ENCODE data around the gene TRIM4. TPM values are rescaled to one million over a fixed set of nuclear protein-coding genes. Genes with fewer than 3 reads are reported as not detected.
A peak's percentile ranks its signal among the peaks of the same experiment; 100 is the strongest.
"Not testable (repeated sequence)": the region's sequence is repeated elsewhere in the genome, so short reads cannot be mapped to it uniquely, and the experiment has no call there.

TRIM4 gene, protein sequence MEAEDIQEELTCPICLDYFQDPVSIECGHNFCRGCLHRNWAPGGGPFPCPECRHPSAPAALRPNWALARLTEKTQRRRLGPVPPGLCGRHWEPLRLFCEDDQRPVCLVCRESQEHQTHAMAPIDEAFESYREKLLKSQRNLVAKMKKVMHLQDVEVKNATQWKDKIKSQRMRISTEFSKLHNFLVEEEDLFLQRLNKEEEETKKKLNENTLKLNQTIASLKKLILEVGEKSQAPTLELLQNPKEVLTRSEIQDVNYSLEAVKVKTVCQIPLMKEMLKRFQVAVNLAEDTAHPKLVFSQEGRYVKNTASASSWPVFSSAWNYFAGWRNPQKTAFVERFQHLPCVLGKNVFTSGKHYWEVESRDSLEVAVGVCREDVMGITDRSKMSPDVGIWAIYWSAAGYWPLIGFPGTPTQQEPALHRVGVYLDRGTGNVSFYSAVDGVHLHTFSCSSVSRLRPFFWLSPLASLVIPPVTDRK
- total RNA-seq (2014; rRNA removed; shearing (Covaris generic)) = 21.1 and 21.7 TPM in 2 replicates

DNA sequence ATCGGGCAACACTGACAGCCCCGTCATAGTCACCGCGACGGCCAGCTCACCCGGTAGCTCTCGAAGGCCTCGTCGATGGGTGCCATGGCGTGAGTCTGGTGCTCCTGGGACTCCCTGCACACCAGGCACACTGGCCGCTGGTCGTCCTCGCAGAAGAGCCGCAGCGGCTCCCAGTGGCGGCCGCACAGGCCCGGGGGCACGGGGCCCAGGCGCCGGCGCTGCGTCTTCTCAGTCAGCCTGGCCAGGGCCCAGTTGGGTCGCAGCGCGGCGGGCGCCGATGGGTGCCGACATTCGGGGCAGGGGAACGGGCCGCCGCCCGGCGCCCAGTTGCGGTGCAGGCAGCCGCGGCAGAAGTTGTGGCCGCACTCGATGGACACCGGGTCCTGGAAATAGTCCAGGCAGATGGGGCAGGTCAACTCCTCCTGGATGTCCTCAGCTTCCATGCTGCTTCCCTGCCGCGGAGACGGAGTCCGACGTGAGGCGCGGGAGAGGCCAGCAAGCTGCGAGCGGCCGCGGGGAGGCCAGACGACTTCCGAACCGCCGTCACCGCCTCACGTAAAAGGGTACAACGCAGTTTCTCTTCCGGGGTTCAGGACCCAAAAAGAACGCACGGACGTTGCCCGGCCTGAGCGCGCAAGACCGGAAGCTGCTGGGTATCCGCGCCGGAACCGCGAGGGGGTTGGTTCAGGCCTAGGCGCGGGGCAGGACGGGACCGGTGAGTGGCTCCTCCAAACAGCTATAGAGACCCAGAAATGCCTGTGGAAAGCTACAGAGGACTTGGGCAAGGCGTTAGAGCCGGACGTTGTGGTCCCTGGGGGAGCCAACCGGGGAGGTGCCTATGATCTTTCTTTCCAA is at the start of gene TRIM4:
TSS of gene TRIM4 (minus strand) at position 572 of the 855 bp plus-strand sequence. CDS start at position 443, 129 bp downstream.
- DNase-seq (ENCODE audit: low spot score) = peak; percentile 90

DNA sequence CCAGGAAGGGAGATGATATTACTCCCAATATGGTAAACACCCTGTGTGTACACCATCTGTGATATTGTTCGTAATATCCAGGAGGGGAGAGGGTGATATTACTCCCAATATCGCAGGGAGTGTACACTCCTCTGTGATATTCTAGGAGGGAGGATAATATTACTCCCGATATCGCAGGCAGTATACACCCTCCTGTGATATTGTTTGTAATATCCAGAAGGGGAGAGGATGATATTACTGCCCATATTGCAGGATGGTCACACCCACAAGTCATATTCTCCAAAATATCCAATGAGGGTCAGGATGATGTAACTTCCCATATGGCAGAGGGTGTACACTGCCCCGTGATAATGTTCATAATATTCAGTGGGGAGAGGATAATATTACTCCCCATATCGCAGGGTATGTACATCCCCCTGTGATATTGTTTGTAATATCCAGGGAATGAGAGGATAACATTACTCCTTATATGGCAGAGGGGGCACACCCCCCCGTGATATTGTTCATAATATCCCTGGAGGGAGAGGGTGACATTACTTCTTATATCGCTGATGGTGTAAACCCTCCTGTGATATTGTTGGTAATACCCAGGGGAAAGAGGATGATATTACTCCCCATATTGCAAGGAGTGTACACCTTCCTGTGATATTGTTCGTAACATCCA is 39.4 kb upstream of the TRIM4 start:
- no peak for DNase-seq (ENCODE audit: low spot score)

DNA sequence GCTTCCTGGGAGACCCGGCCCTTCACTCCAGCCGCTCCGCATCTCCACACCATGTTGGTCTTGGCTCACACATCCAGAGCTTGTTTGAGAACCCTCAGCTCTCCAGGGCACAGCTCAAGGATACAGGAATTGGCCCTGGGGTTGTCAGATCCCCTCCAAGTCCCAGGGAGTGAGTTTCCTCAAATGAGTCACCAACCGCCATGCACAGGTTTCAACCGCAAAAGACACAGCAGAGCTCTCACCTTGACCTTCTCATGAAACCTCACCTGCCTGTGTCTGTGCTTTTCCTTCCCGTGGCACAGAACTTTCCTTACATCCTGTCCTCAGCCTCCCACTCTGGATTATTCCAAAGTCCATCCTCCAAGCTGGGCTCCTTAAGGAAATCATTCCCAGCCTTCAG is 35.9 kb upstream of the TRIM4 start:
- DNase-seq (ENCODE audit: low spot score) = no peak

DNA sequence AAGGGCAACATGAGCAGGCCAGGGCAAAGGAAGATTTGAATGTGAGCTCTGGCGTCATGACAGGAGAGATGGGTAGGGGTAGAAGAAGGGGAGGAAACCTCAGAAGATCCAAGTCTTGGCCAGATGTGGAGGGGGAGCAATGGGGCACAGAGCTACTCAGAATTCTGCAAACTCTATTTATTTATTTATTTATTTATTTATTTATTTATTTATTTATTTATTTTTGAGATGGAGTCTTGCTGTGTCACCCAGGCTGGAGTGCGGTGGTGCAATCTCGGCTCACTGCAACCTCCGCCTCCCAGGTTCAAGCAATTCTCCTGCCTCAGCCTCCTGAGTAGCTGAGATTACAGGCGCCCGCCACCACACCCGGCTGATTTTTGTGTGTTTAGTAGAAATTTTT is 35.3 kb upstream of the TRIM4 start:
- not testable (repeated sequence) for DNase-seq (ENCODE audit: low spot score)

DNA sequence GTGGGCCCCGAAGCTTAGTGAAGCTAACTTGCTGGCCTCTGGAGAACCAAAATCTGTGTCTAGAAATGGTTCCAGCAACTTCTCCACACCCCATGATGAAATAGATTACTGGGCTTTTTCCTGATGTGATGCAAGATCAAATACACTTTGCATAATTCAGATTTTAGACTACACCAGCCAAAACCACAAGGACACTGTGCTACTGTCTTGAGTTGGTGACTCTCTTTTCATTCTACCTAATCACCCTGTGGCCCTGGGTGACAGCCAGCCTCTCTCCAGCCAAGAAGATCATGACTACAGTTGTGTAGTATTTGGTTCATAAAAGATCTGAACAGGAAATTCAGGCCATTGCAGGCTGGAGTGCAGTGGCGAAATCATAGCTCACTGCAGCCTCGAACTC is 34.3 kb upstream of the TRIM4 start:
- peak; percentile 30 for DNase-seq (ENCODE audit: low spot score)

DNA sequence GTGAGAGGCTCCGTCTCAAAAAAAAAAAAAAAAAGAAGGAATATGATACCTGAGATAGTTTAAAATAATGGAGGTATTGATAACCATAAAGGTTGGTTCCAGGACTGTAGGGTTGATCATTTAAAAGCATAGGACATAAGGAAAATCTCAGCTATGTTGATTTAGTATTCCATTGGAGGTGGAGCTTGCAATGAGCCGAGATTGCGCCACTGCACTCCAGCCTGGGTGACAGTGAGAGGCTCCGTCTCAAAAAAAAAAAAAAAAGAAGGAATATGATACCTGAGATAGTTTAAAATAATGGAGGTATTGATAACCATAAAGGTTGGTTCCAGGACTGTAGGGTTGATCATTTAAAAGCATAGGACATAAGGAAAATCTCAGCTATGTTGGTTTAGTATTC is 33.3 kb upstream of the TRIM4 start:
- DNase-seq (ENCODE audit: low spot score) = not testable (repeated sequence)

DNA sequence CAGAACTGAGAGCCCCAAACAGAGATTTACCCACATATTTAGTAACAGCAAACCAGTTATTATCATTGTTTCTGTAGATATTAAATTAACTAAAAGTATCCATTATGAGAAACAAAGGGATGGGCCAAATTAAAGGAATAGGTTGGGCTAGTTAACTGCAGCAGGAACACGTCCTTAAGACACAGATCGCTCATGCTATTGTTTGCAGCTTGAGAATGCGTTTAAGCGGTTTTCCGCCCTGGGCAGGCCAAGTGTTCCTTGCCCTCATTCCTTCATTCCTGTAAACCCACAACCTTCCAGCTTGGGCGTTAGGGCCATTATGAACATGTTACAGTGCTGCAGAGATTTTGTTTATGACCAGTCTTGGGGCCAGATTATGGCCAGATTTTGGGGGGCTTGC is 31.5 kb upstream of the TRIM4 start:
- not testable (repeated sequence) for DNase-seq (ENCODE audit: low spot score)

DNA sequence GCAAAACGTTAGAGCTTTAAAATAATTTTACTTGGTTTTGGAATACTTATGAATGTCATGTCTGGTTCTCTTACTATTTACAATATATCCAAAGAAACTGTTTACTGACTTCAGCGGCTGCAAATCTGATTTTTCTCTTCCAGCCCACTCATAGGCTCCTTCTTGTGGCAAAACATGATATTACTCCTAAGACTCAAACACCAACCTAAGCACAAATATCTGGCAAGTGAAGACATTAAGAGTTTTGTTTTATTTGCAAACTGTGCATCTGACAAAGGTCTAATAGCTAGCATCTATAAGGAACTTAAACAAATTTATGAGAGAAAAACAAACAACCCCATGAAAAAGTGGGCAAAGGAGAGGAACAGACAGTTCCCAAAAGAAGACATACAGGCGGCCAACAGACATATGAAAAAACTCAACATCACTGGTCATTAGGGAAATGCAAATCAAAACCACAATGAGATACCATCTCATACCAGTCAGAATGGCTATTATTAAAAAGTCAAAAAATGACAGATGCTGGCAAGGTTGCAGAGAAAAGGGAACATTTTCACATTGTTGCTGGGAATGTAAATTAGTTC is 30.4 kb upstream of the TRIM4 start:
- DNase-seq (ENCODE audit: low spot score) = no peak

DNA sequence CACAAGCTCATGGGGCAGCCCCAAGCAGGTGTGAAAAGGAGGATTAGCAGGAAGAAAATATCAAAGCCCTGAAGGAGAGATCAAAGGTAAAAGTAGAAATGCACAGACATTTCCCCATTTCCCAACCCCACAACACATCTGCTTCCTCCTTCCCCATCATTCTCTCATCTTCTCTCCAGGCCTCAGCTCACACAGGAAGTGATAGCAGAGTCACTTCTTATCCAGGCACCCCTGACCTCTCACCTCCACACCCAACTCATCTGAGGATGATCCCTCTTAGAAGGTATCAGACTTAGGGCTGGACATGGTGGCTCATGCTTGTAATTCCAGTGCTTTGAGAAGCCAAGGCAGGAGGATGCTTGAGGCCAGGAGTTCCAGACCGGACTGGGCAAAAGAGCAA is 28.3 kb upstream of the TRIM4 start:
- DNase-seq (ENCODE audit: low spot score) = no peak

DNA sequence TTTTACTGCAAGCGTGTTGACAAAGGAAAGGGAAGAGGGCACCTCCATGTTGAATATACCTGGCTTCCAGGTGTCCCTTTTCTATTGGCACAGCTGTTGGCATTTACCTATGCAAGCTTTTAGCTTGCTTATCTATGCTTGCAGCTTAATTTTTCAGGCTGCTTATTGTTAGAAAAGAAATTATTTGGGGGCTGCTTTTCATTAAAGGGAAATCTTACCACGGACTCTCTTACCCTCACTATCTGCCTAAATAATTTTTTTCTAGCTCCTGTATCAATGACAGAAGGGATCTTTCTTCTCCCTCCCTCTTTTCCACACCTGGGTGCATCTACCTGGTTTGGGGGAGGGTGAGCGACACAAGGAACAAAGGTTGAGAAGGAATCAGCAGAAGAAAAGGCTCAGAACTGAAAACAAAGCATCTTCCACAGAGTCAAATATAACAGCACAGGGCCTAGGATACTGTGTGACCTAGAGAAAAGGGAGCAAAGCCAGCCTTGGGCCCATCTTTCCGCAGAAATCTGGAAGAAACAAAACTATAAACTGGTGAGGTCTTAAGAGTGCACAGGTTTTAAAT is 25.3 kb upstream of the TRIM4 start:
- no peak for DNase-seq (ENCODE audit: low spot score)

DNA sequence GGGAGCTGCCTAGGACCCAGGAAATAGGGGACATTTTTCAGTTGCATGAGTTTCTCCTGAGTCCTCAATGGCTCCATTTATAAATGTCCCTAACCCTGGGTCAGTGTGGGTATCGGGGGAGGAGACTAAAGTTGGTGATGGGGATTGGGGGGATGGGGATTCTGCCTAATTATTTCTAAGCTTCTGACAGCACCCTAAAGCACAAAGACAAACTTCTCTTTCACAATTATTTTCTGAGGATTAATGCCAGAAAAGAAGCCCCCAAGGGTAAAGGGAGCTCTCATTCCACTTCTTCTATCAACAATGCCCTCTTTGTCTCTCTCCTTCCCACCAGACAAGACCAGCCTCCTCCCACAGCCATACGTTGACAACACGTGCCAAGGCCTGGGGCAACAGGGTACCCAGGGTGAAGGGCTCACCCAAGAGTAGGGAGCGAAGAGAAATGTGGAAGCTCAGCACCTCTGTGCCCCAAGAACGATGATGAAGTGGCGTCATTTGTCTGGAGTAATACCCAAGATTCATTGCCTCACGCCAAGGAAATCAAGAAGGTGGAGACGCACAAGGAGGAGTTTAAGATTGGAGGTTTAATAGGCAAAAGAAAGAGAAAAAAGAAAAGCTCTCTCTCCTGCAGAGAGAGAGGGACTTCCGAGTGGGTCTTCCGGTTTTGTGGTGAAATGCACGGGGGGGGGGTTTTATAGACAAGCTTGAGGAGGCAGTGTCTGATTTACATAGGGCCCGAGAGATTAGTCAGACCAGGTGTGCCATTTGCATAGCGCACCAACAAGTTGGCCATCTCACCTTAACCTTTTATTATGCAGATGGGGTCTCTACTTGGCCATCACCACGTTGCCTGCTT is 24.5 kb upstream of the TRIM4 start:
- DNase-seq (ENCODE audit: low spot score) = no peak

DNA sequence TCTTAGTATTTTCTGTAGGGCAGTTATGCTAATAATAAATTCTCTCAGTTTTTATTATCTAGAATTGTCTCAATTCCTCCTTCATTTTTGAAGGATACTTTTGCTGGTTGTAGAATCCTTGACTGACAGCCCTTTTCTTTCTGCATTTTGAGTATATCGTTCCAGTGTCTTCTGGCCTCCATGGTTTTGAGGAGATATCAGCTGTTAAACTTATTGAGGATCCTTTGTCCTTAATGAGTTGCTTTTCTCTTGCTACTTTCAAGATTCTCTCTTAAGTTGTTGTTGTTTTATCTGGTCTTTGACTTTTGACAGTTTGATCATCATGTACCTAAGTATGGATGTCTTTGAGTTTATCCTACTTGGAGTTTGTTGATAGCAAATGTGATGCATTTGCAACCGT is 19.0 kb upstream of the TRIM4 start:
- DNase-seq (ENCODE audit: low spot score) = no peak

DNA sequence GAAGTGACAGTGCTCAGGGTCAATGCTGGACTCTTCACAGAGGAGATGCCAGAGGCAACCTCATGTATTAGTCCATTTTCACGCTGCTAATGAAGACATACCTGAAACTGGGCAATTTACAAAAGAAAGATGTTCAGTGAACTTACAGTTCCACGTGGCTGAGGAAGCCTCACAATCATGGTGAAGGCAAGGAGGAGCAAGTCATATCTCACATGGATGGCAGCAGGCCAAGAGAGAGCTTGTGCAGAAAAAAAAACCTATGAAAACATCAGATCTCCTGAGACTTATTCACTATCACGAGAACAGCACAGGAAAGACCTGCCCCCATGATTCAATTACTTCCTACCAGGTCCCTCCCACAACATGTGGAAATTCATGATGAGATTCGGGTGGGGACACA is 15.7 kb upstream of the TRIM4 start:
- DNase-seq (ENCODE audit: low spot score) = not testable (repeated sequence)

DNA sequence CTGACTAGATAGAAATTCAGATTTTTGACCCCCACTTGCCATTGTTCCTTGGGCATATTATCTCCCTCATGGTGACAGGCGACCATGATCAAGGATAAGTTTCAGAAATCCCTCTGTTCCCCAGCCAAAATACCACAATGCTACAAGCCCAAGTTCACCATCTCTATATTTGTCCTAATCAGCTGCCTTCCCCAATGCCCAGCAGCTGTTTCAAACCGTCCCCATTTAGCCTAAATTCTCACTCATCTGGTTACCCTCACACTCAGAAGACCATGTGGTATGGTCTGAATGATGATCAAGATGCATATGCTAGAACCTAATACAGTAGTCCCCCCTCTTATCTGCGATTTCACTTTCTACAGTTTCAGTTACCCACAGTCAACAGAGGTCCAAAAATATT is 11.0 kb upstream of the TRIM4 start:
- no peak for DNase-seq (ENCODE audit: low spot score)

DNA sequence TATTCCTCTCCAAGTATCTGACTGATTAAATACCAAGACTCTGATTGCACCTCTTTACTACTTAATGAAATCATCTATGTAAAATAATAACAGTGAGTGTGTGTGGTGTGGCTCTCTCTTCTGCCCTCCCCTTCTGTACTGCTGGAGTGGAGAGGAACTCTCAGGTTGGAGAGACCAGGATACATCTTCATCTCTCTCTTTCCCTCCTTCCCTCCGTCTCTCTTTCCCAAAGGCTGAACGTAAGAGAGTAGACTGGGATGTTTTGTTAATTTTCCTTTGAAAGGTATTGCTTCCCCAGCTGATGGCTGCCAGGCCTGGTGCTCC is 10.4 kb upstream of the TRIM4 start:
- no peak for DNase-seq (ENCODE audit: low spot score)

DNA sequence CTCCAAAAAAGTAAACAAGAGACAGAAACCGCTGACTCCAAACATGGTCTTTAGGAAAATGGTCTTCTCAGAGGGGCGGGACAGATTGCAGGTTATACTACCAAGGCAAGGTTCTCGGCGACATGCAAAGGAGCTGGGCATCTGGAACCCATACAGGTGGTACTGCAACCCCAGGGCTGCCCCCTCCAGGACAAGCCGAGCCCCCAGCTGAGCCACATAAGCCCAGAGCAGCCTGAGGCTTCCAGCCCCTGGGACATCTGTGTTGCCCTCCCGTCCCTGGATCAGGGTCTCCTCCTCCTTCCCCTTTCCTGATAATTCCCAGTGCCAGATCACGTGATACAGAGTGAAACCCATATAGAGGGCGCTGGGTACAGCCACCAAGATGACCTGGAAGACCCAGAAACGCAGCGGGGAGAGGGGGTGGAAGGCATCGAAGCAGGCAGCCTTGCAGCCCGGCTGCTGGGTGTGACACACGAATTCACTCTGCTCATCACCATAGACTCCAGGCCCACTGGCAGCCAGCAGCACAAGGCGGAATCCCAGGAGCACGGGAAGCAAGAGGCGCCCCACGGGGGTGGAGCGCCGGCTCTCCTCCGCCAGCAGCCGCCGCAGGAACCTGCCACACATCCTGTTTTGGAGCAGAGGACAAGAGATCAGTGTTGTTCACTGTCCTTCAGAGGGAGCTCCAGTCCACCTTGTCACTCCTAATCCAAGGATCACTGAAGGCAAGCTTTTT is 9.8 kb upstream of the TRIM4 start, which contains the start of gene GJC3:
TSS of gene GJC3 (minus strand) at position 627 of the 736 bp plus-strand sequence. CDS start at position 627, 0 bp downstream.
- peak; percentile 71 for DNase-seq (ENCODE audit: low spot score)

DNA sequence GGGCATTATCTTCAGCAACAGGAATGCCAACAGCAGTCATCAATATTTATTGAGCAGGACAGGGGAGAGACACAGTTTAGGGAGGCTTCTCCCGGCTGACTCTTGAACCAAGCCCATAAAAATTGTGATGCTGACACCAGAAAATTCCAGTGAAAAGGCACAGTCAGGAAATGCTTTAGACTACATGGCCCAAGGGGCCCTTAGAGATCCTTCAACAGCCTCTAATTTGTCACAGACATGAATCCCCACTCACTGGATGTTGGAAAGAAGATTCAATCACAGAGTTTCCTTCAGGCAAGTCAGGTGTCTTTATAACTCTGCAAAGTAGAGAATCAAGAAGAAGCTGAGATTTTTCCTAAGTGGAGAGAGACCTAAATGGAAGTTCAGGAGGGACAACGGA is 8.9 kb upstream of the TRIM4 start:
- DNase-seq (ENCODE audit: low spot score) = no peak

DNA sequence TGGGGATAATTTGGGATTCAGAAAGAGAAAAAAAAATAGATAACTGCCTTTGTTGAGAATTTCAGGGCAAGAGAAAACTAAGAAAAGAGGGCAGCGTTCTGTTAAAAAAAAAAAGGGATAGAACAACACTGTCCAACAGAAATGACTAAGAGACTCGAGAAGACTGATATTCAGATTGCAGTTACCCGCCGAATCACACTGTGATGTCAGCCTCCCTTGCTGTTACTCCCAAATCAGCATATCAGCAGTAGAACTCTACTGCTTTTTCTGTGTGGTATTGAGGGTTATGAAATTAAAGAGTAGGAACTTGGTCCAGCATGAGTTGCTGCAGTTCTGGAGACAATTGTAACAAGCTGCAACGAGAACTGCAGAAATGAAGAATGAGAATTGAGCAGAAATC is 8.2 kb upstream of the TRIM4 start:
- no peak for DNase-seq (ENCODE audit: low spot score)

DNA sequence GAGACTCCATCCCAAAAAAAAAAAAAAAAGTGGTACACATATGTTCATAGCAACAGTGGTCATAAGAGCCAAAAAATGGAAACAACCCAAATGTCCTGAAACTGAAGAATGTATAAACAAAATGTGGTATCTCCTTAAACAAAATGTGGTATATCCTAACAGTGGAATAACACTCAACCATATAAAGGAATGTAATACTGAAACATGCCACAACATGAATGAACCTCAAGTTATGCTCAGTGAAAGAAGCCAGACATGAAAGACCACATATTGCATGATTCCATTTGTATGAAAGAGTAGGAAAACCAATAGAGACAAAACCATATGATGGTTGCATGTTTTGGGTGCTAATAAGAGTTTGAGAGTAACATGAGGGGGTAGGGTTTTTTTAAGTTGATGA is 7.0 kb upstream of the TRIM4 start:
- DNase-seq (ENCODE audit: low spot score) = no peak

DNA sequence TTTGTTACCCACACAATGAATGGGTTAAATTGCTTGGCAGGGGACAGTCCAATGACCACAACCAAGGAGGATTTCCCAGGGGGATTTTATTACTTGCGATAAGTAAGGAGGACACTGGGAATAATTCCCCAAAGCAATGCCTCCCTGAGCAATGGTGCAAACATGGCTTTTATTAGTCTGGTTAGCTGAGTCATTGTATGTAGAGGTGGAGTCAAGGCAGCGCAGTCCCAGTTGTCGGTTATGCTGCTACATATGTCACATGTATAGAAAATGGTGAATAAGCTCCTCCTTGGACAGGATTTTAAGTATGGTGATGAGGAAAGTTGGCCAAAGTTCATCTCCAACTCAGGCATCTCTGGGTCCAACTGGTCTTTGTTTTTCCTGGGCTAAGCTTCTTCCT is 3.9 kb upstream of the TRIM4 start:
- DNase-seq (ENCODE audit: low spot score) = no peak
